GM12878 (cell line): ENCODE measurements around the gene VPS26A. TPM values are rescaled to one million over a fixed set of nuclear protein-coding genes. Genes with fewer than 3 reads are reported as not detected.

Source experiments
- ATF7 ChIP-seq: fragments of 450-650 bp; IDR thresholded peaks from 2 replicates; pipeline ENCODE4 v1.6.1; 2016; ENCODE audit warnings: low read depth, mild to moderate bottlenecking
- CBFB ChIP-seq: IDR thresholded peaks from 2 replicates; pipeline ENCODE4 v1.6.1; 2016; ENCODE audit warnings: antibody characterized with exemption, low read depth
- CEBPB ChIP-seq, 2 experiments: fragments of 150-350 bp in 1 of 2; IDR thresholded peaks; 2 replicates each; pipeline ENCODE4 v1.6.1; 2012 to 2014; ENCODE audit warnings: low read depth in 2 of 2, low read length in 2 of 2, borderline replicate concordance in 1 of 2, inconsistent platforms in 1 of 2
- CREB1 ChIP-seq: IDR thresholded peaks from 2 replicates; pipeline ENCODE4 v1.6.1; 2012; ENCODE audit warnings: low read depth, mild to moderate bottlenecking, inconsistent platforms
- CREM ChIP-seq: IDR thresholded peaks from 2 replicates; pipeline ENCODE4 v1.6.1; 2014; ENCODE audit warnings: antibody characterized with exemption, low read depth
- GATAD2B ChIP-seq: fragments of 450-650 bp; conservative IDR thresholded peaks from 2 replicates; pipeline ENCODE4 v1.6.1; 2017; ENCODE audit warnings: low read depth, mild to moderate bottlenecking, moderate library complexity
- JUNB ChIP-seq: IDR thresholded peaks from 2 replicates; pipeline ENCODE4 v1.6.1; 2016; ENCODE audit warnings: antibody characterized with exemption, mild to moderate bottlenecking
- JUND ChIP-seq: IDR thresholded peaks from 2 replicates; pipeline ENCODE4 v1.6.1; 2012; ENCODE audit warnings: low read depth, mild to moderate bottlenecking, low read length, improper control_type of control experiment, moderate library complexity
- NFIC ChIP-seq: IDR thresholded peaks from 2 replicates; pipeline ENCODE4 v1.6.1; 2012; ENCODE audit warnings: low read depth, mild to moderate bottlenecking, inconsistent platforms, low read length, moderate library complexity
- SMAD1 ChIP-seq: fragments of 450-650 bp; IDR thresholded peaks from 2 replicates; pipeline ENCODE4 v1.6.1; 2018; ENCODE audit warnings: mild to moderate bottlenecking, low read depth; ENCODE audit not compliant: partially characterized antibody
- SMARCA5 ChIP-seq: fragments of 450-650 bp; IDR thresholded peaks from 2 replicates; pipeline ENCODE4 v1.6.1; 2017; ENCODE audit warnings: mild to moderate bottlenecking
- SRF ChIP-seq, 2 experiments: IDR thresholded peaks; 2 replicates each; pipeline ENCODE4 v1.6.1; 2011; ENCODE audit warnings: low read depth in 2 of 2, low read length in 2 of 2, mild to moderate bottlenecking in 1 of 2, moderate library complexity in 1 of 2
- STAT3 ChIP-seq: IDR thresholded peaks from 2 replicates; pipeline ENCODE4 v1.6.1; 2011; ENCODE audit warnings: low read depth, low read length, improper control_type of control experiment
- TARDBP ChIP-seq: IDR thresholded peaks from 2 replicates; pipeline ENCODE4 v1.6.1; 2016; ENCODE audit warnings: borderline replicate concordance
- TCF12 ChIP-seq: IDR thresholded peaks from 2 replicates; pipeline ENCODE4 v1.6.1; 2011; ENCODE audit warnings: low read depth, mild to moderate bottlenecking, low read length
- ZBED1 ChIP-seq: IDR thresholded peaks from 2 replicates; pipeline ENCODE4 v1.6.1; 2016; ENCODE audit warnings: borderline replicate concordance
- polyA plus RNA-seq, 11 experiments: library from polyadenylated mRNA; depleted of rRNA in 4 of 11; unstranded in 6 of 11; stranded (reverse) in 5 of 11; fragments of >200 nt; fragmentation: Nextera tagmentation in 4 of 11; fragmentation: Illumina TruSeq in 1 of 11; extraction: Ambion mirVana in 4 of 11; extraction: Trizol in 1 of 11; gene quantifications; 1 replicate in 1 of 11; 2 replicates in 10 of 11; pipeline versions ENCODE4 v1.2.1 to v1.2.3, GENCODE V29; 2011 to 2016; ENCODE audit warnings: inconsistent platforms in 2 of 11, missing spikeins in 2 of 11, low read depth in 1 of 11
- total RNA-seq, 4 experiments: library from RNA; depleted of rRNA in 3 of 4; stranded (reverse); fragments of >200 nt in 3 of 4; fragmentation: Illumina TruSeq in 1 of 4; extraction: Trizol in 1 of 4; gene quantifications; 2 replicates each; pipeline versions ENCODE4 v1.2.1 to v1.2.3, GENCODE V29; 2013 to 2021
- TF ChIP-seq, protein P1 (sequence below): IDR thresholded peaks from 2 replicates; pipeline ENCODE4 v1.6.1; 2011; ENCODE audit warnings: low read depth, mild to moderate bottlenecking, low read length, moderate library complexity, borderline replicate concordance; ENCODE audit errors: extremely low read depth
- TF ChIP-seq, protein P2 (sequence below): fragments of 450-650 bp; IDR thresholded peaks from 2 replicates; pipeline ENCODE4 v1.6.1; 2017; ENCODE audit warnings: low read depth, mild to moderate bottlenecking, moderate library complexity
- TF ChIP-seq, protein P3 (sequence below): fragments of 450-650 bp; IDR thresholded peaks from 2 replicates; pipeline ENCODE4 v1.6.1; 2016; ENCODE audit warnings: mild to moderate bottlenecking, moderate library complexity, borderline replicate concordance
- TF ChIP-seq, protein P4 (sequence below): IDR thresholded peaks from 2 replicates; pipeline ENCODE4 v1.6.1; 2011; ENCODE audit warnings: low read depth, low read length, improper control_type of control experiment, borderline replicate concordance
- TF ChIP-seq, protein P5 (sequence below): IDR thresholded peaks from 2 replicates; pipeline ENCODE4 v1.6.1; 2012; ENCODE audit warnings: low read depth, low read length, improper control_type of control experiment

Gene VPS26A
- total and polyA plus RNA-seq, 10 of the 15 experiments (the other 5 are each of a cell fraction or from before 2014, with no cell fraction given) = 16.8 to 72.3 (median 26.8) TPM

DNA sequence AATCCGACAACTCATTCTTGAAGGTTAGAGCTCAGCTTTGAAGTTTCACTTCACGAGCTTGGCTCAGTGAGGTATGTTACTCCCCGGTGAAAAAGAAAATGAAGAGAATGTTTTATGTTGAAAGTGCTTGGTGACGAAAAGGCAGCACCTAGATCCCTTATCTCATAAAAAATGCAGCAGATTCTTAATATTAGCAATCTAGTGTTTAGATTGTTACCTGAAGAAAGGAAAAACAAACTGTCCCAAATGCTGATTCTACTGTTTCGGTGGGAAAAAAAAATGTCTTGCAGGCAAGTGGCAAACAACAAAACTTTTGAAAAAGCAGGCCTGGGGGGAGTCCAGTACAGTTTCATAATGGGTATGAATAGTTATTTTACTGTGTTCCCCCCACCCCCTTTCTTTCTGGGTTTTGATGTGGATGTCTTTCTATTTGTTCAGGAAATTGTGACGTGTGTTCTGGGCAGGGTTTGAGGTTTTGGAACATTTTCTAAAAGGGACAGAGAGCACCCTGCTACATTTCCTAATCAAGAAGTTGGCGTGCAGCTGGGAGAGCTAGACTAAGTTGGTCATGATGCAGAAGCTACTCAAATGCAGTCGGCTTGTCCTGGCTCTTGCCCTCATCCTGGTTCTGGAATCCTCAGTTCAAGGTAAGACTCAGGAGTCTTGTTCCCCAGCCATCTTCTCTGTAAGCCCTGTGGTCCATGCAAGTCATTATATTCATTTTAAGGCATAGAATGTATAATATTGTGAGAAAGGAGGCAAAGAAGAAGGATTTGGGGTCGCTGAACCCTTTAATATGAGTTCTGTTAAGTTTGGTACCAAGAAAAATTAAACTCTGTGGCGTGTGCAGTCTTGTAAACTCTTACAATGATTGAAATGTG is 36.1 kb upstream of the VPS26A start, which contains the start of gene SRGN (continued):
- TF ChIP-seq, protein P1, sequence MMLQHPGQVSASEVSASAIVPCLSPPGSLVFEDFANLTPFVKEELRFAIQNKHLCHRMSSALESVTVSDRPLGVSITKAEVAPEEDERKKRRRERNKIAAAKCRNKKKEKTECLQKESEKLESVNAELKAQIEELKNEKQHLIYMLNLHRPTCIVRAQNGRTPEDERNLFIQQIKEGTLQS = no peak
- TF ChIP-seq NFIC (peak; percentile 86), TARDBP (no peak), JUNB (peak; percentile 81), TCF12 (0 out of 2 replicates have a peak, but pooled peaks have one; percentile 32), JUND (peak; percentile 59; the same call in 1 of the 2 replicates), CREM (peak; percentile 90), STAT3 (no peak), GATAD2B (no peak), CBFB (peak; percentile 97), CREB1 (peak; percentile 91), SMARCA5 (no peak; the same call in 1 of the 2 replicates), SRF (IDR thresholded peaks at IDR 0.05; ENCODE audit: low read depth in 2 of 2, low read length in 2 of 2) (no peak), ZBED1 (no peak), CEBPB (IDR thresholded peaks at IDR 0.05; ENCODE audit: borderline replicate concordance in 1 of 2, low read depth in 2 of 2, low read length in 2 of 2) (no peak; a peak in 1 of 4 replicates), SMAD1 (peak; percentile 96), ATF7 (peak; percentile 86)
- TF ChIP-seq, protein P2, sequence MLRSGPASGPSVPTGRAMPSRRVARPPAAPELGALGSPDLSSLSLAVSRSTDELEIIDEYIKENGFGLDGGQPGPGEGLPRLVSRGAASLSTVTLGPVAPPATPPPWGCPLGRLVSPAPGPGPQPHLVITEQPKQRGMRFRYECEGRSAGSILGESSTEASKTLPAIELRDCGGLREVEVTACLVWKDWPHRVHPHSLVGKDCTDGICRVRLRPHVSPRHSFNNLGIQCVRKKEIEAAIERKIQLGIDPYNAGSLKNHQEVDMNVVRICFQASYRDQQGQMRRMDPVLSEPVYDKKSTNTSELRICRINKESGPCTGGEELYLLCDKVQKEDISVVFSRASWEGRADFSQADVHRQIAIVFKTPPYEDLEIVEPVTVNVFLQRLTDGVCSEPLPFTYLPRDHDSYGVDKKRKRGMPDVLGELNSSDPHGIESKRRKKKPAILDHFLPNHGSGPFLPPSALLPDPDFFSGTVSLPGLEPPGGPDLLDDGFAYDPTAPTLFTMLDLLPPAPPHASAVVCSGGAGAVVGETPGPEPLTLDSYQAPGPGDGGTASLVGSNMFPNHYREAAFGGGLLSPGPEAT = peak; percentile 89
- TF ChIP-seq, protein P3, sequence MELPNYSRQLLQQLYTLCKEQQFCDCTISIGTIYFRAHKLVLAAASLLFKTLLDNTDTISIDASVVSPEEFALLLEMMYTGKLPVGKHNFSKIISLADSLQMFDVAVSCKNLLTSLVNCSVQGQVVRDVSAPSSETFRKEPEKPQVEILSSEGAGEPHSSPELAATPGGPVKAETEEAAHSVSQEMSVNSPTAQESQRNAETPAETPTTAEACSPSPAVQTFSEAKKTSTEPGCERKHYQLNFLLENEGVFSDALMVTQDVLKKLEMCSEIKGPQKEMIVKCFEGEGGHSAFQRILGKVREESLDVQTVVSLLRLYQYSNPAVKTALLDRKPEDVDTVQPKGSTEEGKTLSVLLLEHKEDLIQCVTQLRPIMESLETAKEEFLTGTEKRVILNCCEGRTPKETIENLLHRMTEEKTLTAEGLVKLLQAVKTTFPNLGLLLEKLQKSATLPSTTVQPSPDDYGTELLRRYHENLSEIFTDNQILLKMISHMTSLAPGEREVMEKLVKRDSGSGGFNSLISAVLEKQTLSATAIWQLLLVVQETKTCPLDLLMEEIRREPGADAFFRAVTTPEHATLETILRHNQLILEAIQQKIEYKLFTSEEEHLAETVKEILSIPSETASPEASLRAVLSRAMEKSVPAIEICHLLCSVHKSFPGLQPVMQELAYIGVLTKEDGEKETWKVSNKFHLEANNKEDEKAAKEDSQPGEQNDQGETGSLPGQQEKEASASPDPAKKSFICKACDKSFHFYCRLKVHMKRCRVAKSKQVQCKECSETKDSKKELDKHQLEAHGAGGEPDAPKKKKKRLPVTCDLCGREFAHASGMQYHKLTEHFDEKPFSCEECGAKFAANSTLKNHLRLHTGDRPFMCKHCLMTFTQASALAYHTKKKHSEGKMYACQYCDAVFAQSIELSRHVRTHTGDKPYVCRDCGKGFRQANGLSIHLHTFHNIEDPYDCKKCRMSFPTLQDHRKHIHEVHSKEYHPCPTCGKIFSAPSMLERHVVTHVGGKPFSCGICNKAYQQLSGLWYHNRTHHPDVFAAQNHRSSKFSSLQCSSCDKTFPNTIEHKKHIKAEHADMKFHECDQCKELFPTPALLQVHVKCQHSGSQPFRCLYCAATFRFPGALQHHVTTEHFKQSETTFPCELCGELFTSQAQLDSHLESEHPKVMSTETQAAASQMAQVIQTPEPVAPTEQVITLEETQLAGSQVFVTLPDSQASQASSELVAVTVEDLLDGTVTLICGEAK = no peak
- TF ChIP-seq, protein P4, sequence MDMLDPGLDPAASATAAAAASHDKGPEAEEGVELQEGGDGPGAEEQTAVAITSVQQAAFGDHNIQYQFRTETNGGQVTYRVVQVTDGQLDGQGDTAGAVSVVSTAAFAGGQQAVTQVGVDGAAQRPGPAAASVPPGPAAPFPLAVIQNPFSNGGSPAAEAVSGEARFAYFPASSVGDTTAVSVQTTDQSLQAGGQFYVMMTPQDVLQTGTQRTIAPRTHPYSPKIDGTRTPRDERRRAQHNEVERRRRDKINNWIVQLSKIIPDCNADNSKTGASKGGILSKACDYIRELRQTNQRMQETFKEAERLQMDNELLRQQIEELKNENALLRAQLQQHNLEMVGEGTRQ = no peak
- TF ChIP-seq, protein P5, sequence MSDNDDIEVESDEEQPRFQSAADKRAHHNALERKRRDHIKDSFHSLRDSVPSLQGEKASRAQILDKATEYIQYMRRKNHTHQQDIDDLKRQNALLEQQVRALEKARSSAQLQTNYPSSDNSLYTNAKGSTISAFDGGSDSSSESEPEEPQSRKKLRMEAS = peak; percentile 64; the same call in 1 of the 2 replicates
